Activated CD4-positive, alpha-beta T cell treated with anti-CD3 and anti-CD28 coated beads, Interleukin-2, amount 10 ng/mL, durations not matched to agents 7 days and 5 days (primary cell): ENCODE data around the gene MFRP. TPM values are rescaled to one million over a fixed set of nuclear protein-coding genes. Genes with fewer than 3 reads are reported as not detected.

Experiments used
- CTCF ChIA-PET: fragments of 350-600 bp; sonication (Branson Sonifier 250); formaldehyde crosslinking; loops from one replicate; lab custom pipeline; 2021; ENCODE audit warnings: antibody characterized with exemption; lab: Charles Lee
- POLR2A ChIA-PET: fragments of 350-600 bp; sonication (Branson Sonifier 250); formaldehyde crosslinking; loops from one replicate; lab custom pipeline; 2021; ENCODE audit warnings: antibody characterized with exemption; lab: Charles Lee
- DNase-seq: peaks from one replicate; pipeline ENCODE4 v3.0.0-alpha.2; 2020
- H3K27ac Mint-ChIP-seq: one replicate; pipeline ENCODE4 v1.8.0; 2021; ENCODE audit warnings: mild to moderate bottlenecking, moderate library complexity, mixed read lengths
- H3K27me3 Mint-ChIP-seq: one replicate; pipeline ENCODE4 v1.8.0; 2021; ENCODE audit warnings: mixed read lengths
- H3K36me3 Mint-ChIP-seq: one replicate; pipeline ENCODE4 v1.8.0; 2021; ENCODE audit warnings: low read depth, mixed read lengths
- H3K4me1 Mint-ChIP-seq: one replicate; pipeline ENCODE4 v1.8.0; 2021; ENCODE audit warnings: mixed read lengths
- H3K4me3 Mint-ChIP-seq: one replicate; pipeline ENCODE4 v1.8.0; 2021; ENCODE audit warnings: mild to moderate bottlenecking, moderate library complexity, mixed read lengths
- H3K9me3 Mint-ChIP-seq: one replicate; pipeline ENCODE4 v1.8.0; 2021; ENCODE audit warnings: mixed read lengths
- microRNA-seq: library from miRNA; unstranded; fragments of <30 nt; microRNA quantifications from one replicate; pipeline ENCODE4 v1.2.0, GENCODE V29; 2021; ENCODE audit warnings: borderline microRNAs expressed, borderline replicate concordance
- total RNA-seq, 2 experiments: library from RNA; stranded (reverse); gene quantifications; one replicate each; pipeline ENCODE4 v1.2.3, GENCODE V29; 2021

MFRP gene
- total RNA-seq, 2 experiments from 2014 or later, result not detected

DNA sequence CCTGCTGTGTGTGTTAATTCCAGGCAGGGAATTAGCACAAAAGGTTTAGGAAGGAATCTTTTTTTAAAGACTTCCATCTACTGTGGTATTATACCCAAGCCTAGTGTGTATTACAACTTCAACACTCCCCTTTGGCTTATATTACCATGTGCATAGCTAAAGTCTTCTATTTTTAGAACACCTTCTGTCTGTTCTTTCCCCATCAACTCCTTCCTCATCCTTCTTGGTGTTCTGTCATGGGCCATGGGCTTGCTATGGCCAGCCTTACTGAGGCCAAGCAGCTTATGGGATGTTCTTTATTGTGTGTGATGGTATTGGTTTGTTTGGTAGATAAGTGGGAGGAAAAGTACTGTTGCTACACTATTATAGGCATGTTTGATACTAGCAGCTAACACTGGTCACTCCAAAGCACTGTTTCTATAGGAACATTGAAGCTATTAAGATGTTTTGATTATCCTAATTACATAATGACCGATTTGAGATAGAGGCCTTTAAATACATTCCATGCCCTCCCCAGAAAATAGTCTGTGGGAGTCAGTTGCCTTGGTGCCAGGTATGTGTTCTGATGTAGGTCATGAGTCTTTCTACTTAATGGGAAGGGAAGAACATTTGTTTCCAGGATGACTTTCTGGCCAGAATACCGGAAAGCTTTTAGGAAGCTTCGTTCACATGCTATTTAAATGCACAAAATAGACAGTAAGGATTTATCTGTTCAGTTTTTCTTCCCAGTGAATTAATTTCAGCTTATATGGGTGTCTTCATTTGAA is 46.1 kb downstream of the MFRP start:
- no peak for DNase-seq
- Mint-ChIP-seq H3K4me3 (no peak overlapping the region), H3K36me3 (peaks cover 63% of the 10 kb centered on the region), H3K9me3 (no peaks in the 10 kb centered on the region), H3K27me3 (no peaks in the 10 kb centered on the region), H3K4me1 (peaks cover 13% of the 10 kb centered on the region), H3K27ac (no peak overlapping the region)
- CTCF ChIA-PET, result interaction anchor here (1.0 to 1.8 kb wide), 5 partner anchors 16 to 96 kb away, joined by 3 to 5 read pairs (median 4); no protein-coding TSS in a partner anchor
- POLR2A ChIA-PET, result no interaction called here

- ChIA-PET CTCF (interaction anchor here (0.5 to 1.8 kb wide), 6 partner anchors 15 to 95 kb away, joined by 3 to 5 read pairs (median 4); no protein-coding TSS in a partner anchor), POLR2A (no interaction called here)
- H3K27ac Mint-ChIP-seq, result no peak overlapping the region
- DNase-seq, result no peak
- no peaks in the 10 kb centered on the region for H3K9me3 Mint-ChIP-seq
- peaks cover 5% of the 10 kb centered on the region for H3K4me1 Mint-ChIP-seq
- no peaks in the 10 kb centered on the region for H3K27me3 Mint-ChIP-seq
- no peak overlapping the region for H3K4me3 Mint-ChIP-seq
- H3K36me3 Mint-ChIP-seq, result peaks cover 58% of the 10 kb centered on the region
Measured at GRCh38 chr11:119299416-119299815, 47.1 kb downstream of the MFRP start.

GRCh38 chr11:119298726-119299125 is 47.8 kb downstream of the MFRP start:
- no peak overlapping the region for H3K27ac Mint-ChIP-seq
- POLR2A ChIA-PET, result no interaction called here
- H3K4me3 Mint-ChIP-seq, result no peak overlapping the region
- no peaks in the 10 kb centered on the region for H3K9me3 Mint-ChIP-seq
- peaks cover 2% of the 10 kb centered on the region for H3K4me1 Mint-ChIP-seq
- peaks cover 54% of the 10 kb centered on the region for H3K36me3 Mint-ChIP-seq
- CTCF ChIA-PET, result interaction anchor here (1.3 kb wide), 1 partner anchor 14 kb away, joined by 3 read pairs; no protein-coding TSS in a partner anchor
- no peak for DNase-seq
- no peaks in the 10 kb centered on the region for H3K27me3 Mint-ChIP-seq

DNA sequence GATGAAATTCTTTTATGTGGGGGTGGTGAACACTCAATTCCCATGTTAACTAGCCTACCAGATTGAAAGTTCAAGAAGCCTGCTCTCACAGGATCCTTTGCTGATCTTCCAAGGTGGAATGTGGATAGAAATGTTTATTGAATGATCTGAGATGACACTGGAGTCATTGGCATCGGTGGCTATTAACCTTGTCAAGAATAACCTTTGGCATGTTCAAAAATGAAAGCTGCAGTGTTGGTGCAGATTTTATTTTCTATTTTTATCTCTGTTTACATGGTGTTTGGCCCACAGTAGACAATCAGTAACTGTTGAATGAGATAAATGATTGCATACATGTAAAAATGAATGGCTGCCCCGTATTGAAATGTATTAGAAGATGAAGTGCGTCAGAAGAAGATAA is 48.6 kb downstream of the MFRP start:
- ChIA-PET CTCF (interaction anchor here (1.2 to 1.3 kb wide), 4 partner anchors 13 to 242 kb away, joined by 3 to 4 read pairs (median 3); no protein-coding TSS in a partner anchor), POLR2A (no interaction called here)
- H3K4me1 Mint-ChIP-seq, result peaks cover 2% of the 10 kb centered on the region
- H3K36me3 Mint-ChIP-seq, result peaks cover 46% of the 10 kb centered on the region
- H3K9me3 Mint-ChIP-seq, result no peaks in the 10 kb centered on the region
- no peak for DNase-seq
- H3K27me3 Mint-ChIP-seq, result no peaks in the 10 kb centered on the region
- no peak overlapping the region for H3K4me3 Mint-ChIP-seq
- no peak overlapping the region for H3K27ac Mint-ChIP-seq

DNA sequence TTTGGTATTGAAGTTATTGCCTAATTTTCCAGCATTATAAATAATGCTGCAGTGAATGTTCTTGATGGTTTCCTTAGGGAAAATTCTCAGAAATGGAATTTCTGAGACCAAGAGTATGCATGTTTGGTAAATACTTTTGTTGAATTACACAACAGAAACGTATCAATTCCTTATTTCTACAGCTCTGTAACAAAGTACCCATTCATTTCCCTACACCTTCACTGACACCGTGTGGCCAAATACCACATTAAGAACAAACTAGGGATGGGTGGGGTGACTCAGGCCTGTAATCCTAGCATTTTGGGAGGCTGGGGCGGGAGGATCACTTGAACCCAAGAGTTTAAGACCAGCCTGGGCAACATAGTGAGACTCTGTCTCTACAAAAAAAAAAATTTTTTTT is 51.3 kb downstream of the MFRP start:
- CTCF ChIA-PET, result no interaction called here
- H3K27me3 Mint-ChIP-seq, result no peaks in the 10 kb centered on the region
- no peaks in the 10 kb centered on the region for H3K4me1 Mint-ChIP-seq
- no peak for DNase-seq
- no peak overlapping the region for H3K4me3 Mint-ChIP-seq
- peaks cover 41% of the 10 kb centered on the region for H3K36me3 Mint-ChIP-seq
- peaks cover 3% of the 10 kb centered on the region for H3K9me3 Mint-ChIP-seq
- no peak overlapping the region for H3K27ac Mint-ChIP-seq
- POLR2A ChIA-PET, result no interaction called here

- peaks cover 3% of the 10 kb centered on the region for H3K9me3 Mint-ChIP-seq
- CTCF ChIA-PET, result interaction anchor here (1.3 kb wide), 1 partner anchor 9 kb away, joined by 4 read pairs; no protein-coding TSS in a partner anchor
- H3K27ac Mint-ChIP-seq, result no peak overlapping the region
- no peaks in the 10 kb centered on the region for H3K27me3 Mint-ChIP-seq
- no peaks in the 10 kb centered on the region for H3K4me1 Mint-ChIP-seq
- H3K4me3 Mint-ChIP-seq, result no peak overlapping the region
- no peak for DNase-seq
- H3K36me3 Mint-ChIP-seq, result peaks cover 37% of the 10 kb centered on the region
- POLR2A ChIA-PET, result no interaction called here
Measured at GRCh38 chr11:119293461-119293860, 53.0 kb downstream of the MFRP start.

DNA sequence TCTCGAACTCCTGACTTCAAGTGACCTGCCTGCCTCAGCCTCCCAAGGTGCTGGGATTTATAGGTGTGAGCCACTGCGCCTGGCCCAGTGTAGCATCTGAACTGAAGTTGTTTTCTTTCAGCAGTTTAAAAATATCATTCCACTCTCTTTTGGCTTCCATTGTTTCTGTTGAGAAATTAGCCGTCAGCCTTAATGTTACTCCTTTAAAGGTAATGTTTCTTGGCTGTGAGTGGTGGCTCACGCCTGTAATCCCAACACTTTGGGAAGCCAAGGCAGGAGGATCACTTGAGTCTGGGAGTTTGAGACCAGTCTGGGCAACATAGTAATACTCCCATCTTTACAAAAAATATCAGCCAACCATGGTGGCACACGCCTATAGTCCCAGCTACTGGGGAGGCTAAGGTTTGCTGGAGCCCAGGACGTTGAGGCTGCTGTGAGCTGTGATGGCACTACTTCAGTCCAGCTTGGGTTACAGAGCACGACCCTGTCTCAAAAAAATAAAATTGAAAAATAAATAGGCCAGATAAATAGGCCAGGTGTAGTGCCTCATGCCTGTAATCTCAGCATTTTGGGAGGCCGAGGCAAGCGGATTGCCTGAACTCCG is 55.5 kb downstream of the MFRP start:
- POLR2A ChIA-PET, result no interaction called here
- H3K4me1 Mint-ChIP-seq, result no peaks in the 10 kb centered on the region
- peaks cover 3% of the 10 kb centered on the region for H3K9me3 Mint-ChIP-seq
- H3K27ac Mint-ChIP-seq, result no peak overlapping the region
- CTCF ChIA-PET, result interaction anchor here (0.7 kb wide), 2 partner anchors 48 to 164 kb away, joined by 3 to 4 read pairs; no protein-coding TSS in a partner anchor
- H3K4me3 Mint-ChIP-seq, result no peak overlapping the region
- peaks cover 34% of the 10 kb centered on the region for H3K36me3 Mint-ChIP-seq
- H3K27me3 Mint-ChIP-seq, result no peaks in the 10 kb centered on the region
- DNase-seq, result no peak

Small RNAs within 50 kb of the gene (microRNA-seq; reads per million reads assigned to microRNA genes)
- gene MIR6756, result not detected

Other genes starting within 250 kb of the MFRP start
- gene DPAGT1, start 244.9 kb downstream of the MFRP start, total RNA-seq, result 10 to 100 TPM; 48.7 to 60.3 TPM
- gene C2CD2L, start 239.4 kb downstream of the MFRP start, total RNA-seq, result 10 to 100 TPM; 28.4 to 30.0 TPM
- gene HINFP, start 225.1 kb downstream of the MFRP start, total RNA-seq, result 10 to 100 TPM; 47.6 to 48.0 TPM
- gene ABCG4, start 197.7 kb downstream of the MFRP start, total RNA-seq, result under 1 TPM in 1 of 2 experiments, not detected in 1; 0.15 TPM
- 10 to 100 TPM; 24.2 to 28.5 TPM for gene NLRX1, start 178.0 kb downstream of the MFRP start, total RNA-seq
- under 1 TPM; 0.57 to 0.58 TPM for gene NHERF4, start 161.2 kb downstream of the MFRP start, total RNA-seq
- 10 to 100 TPM; 45.1 to 53.9 TPM for gene CBL, start 140.4 kb downstream of the MFRP start, total RNA-seq
- 1 to 10 TPM; 1.0 to 1.4 TPM for gene MCAM, start 29.6 kb downstream of the MFRP start, total RNA-seq
- 10 to 100 TPM; 38.3 to 38.8 TPM for gene RNF26, start 12.2 kb downstream of the MFRP start, total RNA-seq
- gene C1QTNF5, start 5.8 kb downstream of the MFRP start, total RNA-seq, result not detected
- under 1 TPM; 0.17 to 0.22 TPM for gene USP2, start 35.0 kb upstream of the MFRP start, total RNA-seq
- gene THY1, start 76.5 kb upstream of the MFRP start, total RNA-seq, result under 1 TPM in 1 of 2 experiments, not detected in 1; 0.15 TPM